Middle frontal gyrus (tissue), 1 donor: Measurements from ENCODE around the gene RGPD6.
"Not testable (repeated sequence)": the region's sequence is repeated elsewhere in the genome, so short reads cannot be mapped to it uniquely, and the experiment has no call there.

Experiments used
- DNase-seq: peaks from one replicate; pipeline ENCODE4 v3.0.0-alpha.2; 2015; ENCODE audit warnings: low spot score; ENCODE audit errors: extremely low spot score

RGPD6 gene

GRCh38 chr2:110576763-110577416 lies at the start of gene RGPD6:
Gene RGPD6, minus strand, starts transcription at chr2:110577222. Its CDS starts 198 bp downstream, at chr2:110577024.
- DNase-seq = not testable (repeated sequence)

- not testable (repeated sequence) for DNase-seq
Observed at GRCh38 chr2:110619326-110619939, 42.4 kb upstream of the RGPD6 start.

DNA sequence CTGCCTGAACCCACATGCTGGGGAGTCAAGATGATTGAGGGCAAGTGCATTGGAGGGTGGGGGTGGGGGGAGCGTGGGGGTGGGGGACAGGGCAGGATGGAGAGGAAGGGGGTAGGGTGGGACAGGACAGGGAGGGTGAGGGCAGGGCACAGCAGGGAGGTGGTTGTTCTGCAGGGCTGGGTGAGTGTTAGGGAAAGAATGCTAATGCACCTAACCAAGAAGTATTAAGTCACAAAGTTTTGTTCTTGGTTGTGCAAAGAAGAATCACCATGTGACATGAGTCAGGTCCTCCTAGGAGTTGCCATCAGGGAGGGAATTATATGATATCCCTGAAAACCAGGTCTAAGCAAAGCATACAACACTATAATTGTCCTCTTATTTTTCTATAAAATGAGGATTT lies 36.9 kb upstream of the RGPD6 start:
- not testable (repeated sequence) for DNase-seq

DNA sequence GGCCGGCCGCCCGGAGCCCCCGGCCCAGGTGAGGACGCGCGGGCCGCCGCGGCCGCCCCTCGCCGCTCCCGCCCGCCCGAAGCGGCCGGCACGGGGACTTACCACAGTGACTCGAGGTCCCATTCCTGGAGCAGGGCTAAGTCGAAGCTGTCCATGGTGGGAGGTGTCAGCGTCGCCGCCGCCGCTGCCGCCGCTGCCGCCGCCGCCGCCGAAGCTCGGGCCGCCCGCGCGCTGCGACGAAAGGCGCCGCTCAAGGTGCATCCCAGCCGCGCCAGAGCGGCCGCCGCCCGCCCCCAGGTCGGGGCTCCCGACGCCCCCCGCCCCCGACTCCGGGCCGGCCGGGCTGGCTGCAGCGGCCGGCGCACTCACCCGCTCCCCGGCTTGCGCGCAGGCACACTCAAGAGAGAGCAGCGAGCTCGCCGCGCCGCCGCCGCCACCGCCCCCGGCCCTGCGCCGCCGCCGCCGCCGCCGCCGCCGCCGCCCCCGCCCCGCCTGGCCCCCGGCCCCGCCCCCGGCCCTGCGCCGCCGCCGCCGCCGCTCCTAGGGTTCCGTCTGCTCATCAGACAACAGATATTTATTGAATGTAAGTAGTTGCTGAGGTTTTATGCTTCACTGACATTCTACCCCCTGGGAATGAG lies 33.7 kb upstream of the RGPD6 start:
- not testable (repeated sequence) for DNase-seq

GRCh38 chr2:110609843-110610612 lies 33.0 kb upstream of the RGPD6 start:
- not testable (repeated sequence) for DNase-seq

DNA sequence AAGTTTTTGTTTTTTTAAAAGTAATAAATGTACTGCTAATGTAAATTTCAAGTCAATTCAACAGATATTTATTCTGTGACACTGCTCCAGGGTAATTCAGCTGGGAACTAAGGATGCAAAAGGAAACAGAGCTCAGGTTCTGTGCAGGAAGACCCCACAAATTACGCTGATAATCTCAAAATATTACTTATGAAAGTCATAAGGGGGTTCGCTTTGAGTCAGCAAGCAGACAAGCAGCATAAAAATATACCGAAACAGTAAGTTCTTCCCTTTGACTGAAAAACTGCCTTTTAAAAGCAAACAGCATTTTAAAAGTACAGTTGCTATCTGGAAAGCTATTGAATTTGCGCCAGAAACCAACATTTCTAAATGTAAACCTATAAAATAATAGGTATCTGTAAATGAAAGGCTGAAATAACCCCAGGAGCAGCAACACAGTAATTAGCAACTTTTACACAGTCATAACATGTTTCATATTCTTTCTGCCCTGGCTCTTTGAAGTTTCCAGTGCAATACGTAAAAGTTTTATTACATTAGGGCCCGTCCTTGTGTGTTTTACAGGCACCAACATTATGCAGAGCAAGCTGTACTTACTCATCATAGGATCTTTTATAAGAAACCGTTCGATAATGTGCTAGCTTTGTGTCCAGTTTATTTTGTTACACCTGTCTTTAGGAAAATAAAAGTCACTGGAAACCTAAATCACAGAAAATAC lies 31.9 kb upstream of the RGPD6 start:
- not testable (repeated sequence) for DNase-seq

GRCh38 chr2:110605057-110605456 lies 28.0 kb upstream of the RGPD6 start:
- not testable (repeated sequence) for DNase-seq

- not testable (repeated sequence) for DNase-seq
Observed at GRCh38 chr2:110603917-110604591, 27.0 kb upstream of the RGPD6 start.

GRCh38 chr2:110602139-110602538 lies 25.1 kb upstream of the RGPD6 start:
- not testable (repeated sequence) for DNase-seq

GRCh38 chr2:110591973-110592372 lies 15.0 kb upstream of the RGPD6 start:
- DNase-seq = not testable (repeated sequence)

- not testable (repeated sequence) for DNase-seq
Observed at GRCh38 chr2:110589677-110590330, 12.8 kb upstream of the RGPD6 start.

DNA sequence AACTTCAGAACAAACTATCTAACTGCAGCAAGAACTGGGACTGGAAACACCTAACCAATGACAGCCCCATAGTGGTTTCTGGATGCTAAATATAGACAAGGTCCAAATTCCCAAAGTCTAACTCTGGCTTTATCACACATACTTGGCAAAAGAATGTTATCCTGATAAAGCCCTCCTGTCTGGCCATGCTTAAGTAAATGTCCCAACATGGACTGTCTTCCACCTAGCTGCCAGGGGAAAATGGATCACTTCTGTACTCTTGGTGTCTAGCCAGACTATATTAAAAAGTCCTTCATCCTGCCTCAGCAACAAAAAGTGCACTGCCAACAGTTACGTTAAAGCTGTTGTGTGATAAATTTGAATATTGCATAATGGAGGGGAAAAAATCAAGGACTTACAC lies 11.5 kb upstream of the RGPD6 start:
- not testable (repeated sequence) for DNase-seq

- not testable (repeated sequence) for DNase-seq
Observed at GRCh38 chr2:110579216-110579965, 2.4 kb upstream of the RGPD6 start.

- not testable (repeated sequence) for DNase-seq
Observed at GRCh38 chr2:110578429-110578828, 1.4 kb upstream of the RGPD6 start.

DNA sequence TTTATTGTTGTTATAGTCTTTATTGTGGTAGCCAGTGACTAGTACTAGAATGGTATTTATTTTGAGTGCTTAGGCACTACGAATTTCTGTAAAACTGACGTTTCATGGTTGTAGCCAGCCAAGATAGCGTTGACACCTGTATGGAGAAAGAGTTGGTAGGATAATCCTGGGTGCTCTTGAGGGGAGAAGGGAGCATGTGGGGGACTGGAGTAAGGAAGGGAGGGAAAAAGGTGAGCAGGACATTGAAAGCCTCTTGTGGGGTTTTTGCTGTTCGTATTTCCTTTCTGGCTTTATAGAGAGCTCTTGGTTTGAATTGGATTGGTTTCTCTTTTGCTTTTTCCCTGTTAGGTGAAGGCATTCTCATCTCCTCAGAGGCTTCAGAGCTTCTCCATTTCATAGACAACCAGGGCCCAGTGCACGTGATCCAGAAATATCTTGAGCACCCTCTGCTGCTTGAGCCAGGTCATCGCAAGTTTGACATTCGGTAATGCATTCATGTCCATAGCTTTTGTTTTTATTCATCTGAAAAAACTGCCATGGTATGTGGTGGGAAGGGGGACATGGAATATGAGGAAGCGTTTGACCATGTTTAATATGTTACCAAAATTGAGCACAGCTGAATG lies 77.2 kb downstream of the RGPD6 start:
- DNase-seq = not testable (repeated sequence)

DNA sequence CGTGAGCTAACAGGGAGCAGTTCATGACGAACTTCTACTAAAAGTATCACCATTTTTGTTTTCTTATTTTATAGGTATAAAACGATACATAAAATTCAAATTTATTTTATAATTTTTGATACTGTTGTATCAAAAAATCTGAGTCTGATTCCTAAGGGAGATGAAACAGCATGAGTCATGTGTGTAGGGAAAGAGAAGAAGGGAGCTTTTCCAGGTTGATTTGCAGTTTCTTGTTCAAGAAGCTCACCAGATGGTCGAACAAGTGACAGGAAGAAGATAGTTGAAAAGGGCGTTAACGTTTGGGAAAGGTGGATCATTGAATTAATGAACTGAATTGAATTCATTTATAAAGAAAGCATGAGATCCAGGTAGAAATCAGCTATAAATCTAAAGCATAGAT lies 81.0 kb downstream of the RGPD6 start:
- DNase-seq = not testable (repeated sequence)

DNA sequence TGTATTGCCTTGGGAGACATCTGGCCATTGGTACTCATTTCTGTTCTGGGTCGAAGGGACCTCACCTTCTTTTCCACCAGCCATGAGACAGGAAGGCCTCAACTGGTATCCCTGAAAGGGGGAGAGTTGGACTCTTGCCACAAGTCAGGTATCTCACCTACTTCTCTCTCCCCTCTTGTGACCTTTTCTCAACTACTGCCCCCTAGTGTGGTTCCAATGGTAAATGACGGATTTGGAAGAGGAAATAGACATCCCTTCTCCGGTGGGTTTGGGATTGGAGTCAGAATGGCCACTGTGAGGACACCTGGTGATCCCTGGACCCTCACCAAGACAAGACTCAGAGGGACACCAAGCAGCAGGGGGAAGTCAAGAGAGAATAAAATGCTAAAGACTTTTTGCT lies 82.5 kb downstream of the RGPD6 start:
- not testable (repeated sequence) for DNase-seq

GRCh38 chr2:110488991-110489390 lies 88.0 kb downstream of the RGPD6 start:
- DNase-seq = not testable (repeated sequence)

- not testable (repeated sequence) for DNase-seq
Observed at GRCh38 chr2:110482697-110483096, 94.3 kb downstream of the RGPD6 start.
